ENCODE measurements around the gene ACYP1. TPM values are rescaled to one million over a fixed set of nuclear protein-coding genes. Genes with fewer than 3 reads are reported as not detected.

ACYP1 gene
- total RNA-seq, 3 donors from 2014 or later (not counting 1 experiment from before 2014, with no cell fraction given), result 13.3 to 17.4 (median 14.9) TPM

DNA sequence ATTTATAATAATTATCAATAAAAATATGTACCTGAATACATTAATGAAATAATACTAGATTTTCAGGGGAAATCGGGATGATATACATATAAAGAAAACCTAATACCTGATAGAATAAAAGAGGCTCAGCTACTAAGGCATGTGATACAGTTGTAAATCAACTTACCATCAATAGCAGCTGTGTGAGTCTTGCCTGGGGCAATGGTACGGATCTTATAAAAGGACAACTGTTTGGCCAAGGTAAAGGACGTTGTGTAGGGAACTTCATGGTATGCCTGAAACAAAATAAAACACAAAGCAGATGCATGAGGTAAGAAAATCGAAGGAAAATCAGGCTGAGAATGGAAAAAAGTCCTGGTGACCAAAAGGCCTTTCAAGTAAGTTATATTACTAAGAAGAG lies 37.7 kb upstream of the ACYP1 start:
- Histone ChIP-seq H3K27me3 (ENCODE audit: control insufficient read depth, insufficient read depth, low read length) (no peaks in the 10 kb centered on the region), H3K9me3 (ENCODE audit: control insufficient read depth, insufficient read depth, low read length) (no peaks in the 10 kb centered on the region), H3K27ac (ENCODE audit: low read length) (no peak overlapping the region), H3K36me3 (ENCODE audit: control insufficient read depth, insufficient read depth, low read length) (peaks cover 72% of the 10 kb centered on the region), H3K4me1 (ENCODE audit: control insufficient read depth, insufficient read depth, low read length) (no peaks in the 10 kb centered on the region), H3K4me3 (ENCODE audit: low read length) (no peak overlapping the region)
- Mint-ChIP-seq H3K4me1 (no peaks in the 10 kb centered on the region), H3K4me3 (no peak overlapping the region), H3K27ac (no peak overlapping the region), H3K27me3 (ENCODE audit: low read depth in 2 of 2) (no peaks in the 10 kb centered on the region), H3K36me3 (peaks cover 17% of the 10 kb centered on the region), H3K9me3 (no peaks in the 10 kb centered on the region)
- WGBS (ENCODE audit: insufficient coverage), result 94% methylated on average over 3 of the region's 4 CpGs
- intact Hi-C loops (cut with micrococcal nuclease), result no loop called here
- ATAC-seq, result no peak
- TF ChIP-seq, protein P1, sequence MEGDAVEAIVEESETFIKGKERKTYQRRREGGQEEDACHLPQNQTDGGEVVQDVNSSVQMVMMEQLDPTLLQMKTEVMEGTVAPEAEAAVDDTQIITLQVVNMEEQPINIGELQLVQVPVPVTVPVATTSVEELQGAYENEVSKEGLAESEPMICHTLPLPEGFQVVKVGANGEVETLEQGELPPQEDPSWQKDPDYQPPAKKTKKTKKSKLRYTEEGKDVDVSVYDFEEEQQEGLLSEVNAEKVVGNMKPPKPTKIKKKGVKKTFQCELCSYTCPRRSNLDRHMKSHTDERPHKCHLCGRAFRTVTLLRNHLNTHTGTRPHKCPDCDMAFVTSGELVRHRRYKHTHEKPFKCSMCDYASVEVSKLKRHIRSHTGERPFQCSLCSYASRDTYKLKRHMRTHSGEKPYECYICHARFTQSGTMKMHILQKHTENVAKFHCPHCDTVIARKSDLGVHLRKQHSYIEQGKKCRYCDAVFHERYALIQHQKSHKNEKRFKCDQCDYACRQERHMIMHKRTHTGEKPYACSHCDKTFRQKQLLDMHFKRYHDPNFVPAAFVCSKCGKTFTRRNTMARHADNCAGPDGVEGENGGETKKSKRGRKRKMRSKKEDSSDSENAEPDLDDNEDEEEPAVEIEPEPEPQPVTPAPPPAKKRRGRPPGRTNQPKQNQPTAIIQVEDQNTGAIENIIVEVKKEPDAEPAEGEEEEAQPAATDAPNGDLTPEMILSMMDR (IDR thresholded peaks at IDR 0.05), result no peak
- DNase-seq, result no peak

DNA sequence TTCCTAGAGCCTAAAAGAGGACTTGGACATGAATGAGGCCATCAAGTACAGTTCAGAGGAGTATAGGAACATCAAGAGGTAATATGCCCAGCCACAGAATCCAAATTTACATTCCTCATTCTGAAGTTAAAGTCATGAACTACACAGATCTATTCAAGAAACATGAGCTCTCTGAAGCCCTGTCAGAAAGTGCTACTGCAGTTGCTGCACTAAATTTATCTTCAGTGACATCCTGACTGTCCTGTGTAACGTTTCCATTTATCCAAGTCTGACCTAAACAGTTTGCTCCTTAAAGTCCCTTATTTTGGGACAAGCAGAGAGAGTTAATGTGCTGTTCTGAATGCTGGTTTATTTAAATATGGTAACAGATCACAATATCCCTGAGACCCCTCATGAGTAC lies 34.9 kb upstream of the ACYP1 start:
- Histone ChIP-seq H3K27me3 (ENCODE audit: control insufficient read depth, insufficient read depth, low read length) (no peaks in the 10 kb centered on the region), H3K9me3 (ENCODE audit: control insufficient read depth, insufficient read depth, low read length) (no peaks in the 10 kb centered on the region), H3K36me3 (ENCODE audit: control insufficient read depth, insufficient read depth, low read length) (peaks cover 78% of the 10 kb centered on the region), H3K4me3 (ENCODE audit: low read length) (no peak overlapping the region), H3K27ac (ENCODE audit: low read length) (no peak overlapping the region), H3K4me1 (ENCODE audit: control insufficient read depth, insufficient read depth, low read length) (no peaks in the 10 kb centered on the region)
- WGBS (ENCODE audit: insufficient coverage), result 100% methylated on average over 1 of the region's 1 CpG
- H3K36me3 Mint-ChIP-seq, result peaks cover 21% of the 10 kb centered on the region
- no peaks in the 10 kb centered on the region for H3K27me3 Mint-ChIP-seq (ENCODE audit: low read depth in 2 of 2)
- H3K4me3 Mint-ChIP-seq, result no peak overlapping the region
- intact Hi-C loops (cut with micrococcal nuclease), result no loop called here
- DNase-seq, result no peak
- no peaks in the 10 kb centered on the region for H3K9me3 Mint-ChIP-seq
- H3K27ac Mint-ChIP-seq, result peak overlapping the region in 1 of 2 donors; percentile 8
- ATAC-seq, result no peak
- TF ChIP-seq, protein P1 (IDR thresholded peaks at IDR 0.05), result no peak
- H3K4me1 Mint-ChIP-seq, result no peaks in the 10 kb centered on the region

DNA sequence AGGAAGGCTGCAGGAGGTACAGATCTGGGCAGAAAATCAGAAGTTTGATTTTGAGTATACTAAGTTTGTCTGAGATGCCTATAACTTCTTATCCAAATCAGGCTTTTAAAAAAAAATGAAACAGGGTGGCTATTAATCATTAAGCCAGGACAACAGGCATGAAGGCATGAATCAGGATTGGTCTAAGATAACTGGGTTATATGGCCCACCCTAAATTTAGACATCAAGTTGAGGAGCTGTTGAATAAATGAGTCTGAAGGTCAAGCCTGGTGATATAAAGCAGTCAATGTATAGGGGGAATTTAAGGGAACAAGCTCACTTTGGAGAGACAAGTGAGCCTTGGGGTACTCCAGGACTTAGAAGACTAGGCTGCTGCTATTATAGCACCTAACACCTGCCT lies 34.4 kb upstream of the ACYP1 start:
- H3K36me3 Mint-ChIP-seq, result peaks cover 21% of the 10 kb centered on the region
- Histone ChIP-seq H3K4me1 (ENCODE audit: control insufficient read depth, insufficient read depth, low read length) (no peaks in the 10 kb centered on the region), H3K4me3 (ENCODE audit: low read length) (no peak overlapping the region), H3K36me3 (ENCODE audit: control insufficient read depth, insufficient read depth, low read length) (peaks cover 75% of the 10 kb centered on the region), H3K9me3 (ENCODE audit: control insufficient read depth, insufficient read depth, low read length) (no peaks in the 10 kb centered on the region), H3K27ac (ENCODE audit: low read length) (no peak overlapping the region), H3K27me3 (ENCODE audit: control insufficient read depth, insufficient read depth, low read length) (no peaks in the 10 kb centered on the region)
- no peaks in the 10 kb centered on the region for H3K4me1 Mint-ChIP-seq
- TF ChIP-seq, protein P1 (IDR thresholded peaks at IDR 0.05), result no peak
- H3K27ac Mint-ChIP-seq, result peak overlapping the region in 1 of 2 donors; percentile 1
- H3K4me3 Mint-ChIP-seq, result no peak overlapping the region
- no peaks in the 10 kb centered on the region for H3K27me3 Mint-ChIP-seq (ENCODE audit: low read depth in 2 of 2)
- ATAC-seq, result no peak
- DNase-seq, result no peak
- no peaks in the 10 kb centered on the region for H3K9me3 Mint-ChIP-seq
- intact Hi-C loops (cut with micrococcal nuclease), result no loop called here

DNA sequence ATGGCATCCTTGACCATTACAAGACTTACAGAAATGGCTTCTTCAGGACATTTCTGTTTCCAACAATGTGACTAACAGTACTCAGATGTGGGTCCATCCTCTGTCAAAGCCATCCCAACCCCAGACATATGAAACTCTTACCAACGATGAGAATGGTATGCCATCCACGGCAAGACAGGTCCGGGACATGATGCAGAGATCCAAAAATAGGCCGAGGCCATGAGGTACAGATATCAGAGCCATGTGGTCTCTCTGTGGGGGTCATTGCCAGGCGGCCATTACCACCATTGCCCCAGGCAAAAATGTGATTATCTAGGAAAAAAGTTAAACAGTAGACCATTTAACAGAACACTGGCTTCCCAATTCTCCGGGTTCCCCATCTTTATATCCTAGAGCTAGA lies 33.1 kb upstream of the ACYP1 start:
- Mint-ChIP-seq H3K27ac (no peak overlapping the region), H3K36me3 (peaks cover 16% of the 10 kb centered on the region), H3K9me3 (no peaks in the 10 kb centered on the region), H3K4me1 (no peaks in the 10 kb centered on the region), H3K27me3 (ENCODE audit: low read depth in 2 of 2) (no peaks in the 10 kb centered on the region), H3K4me3 (no peak overlapping the region)
- no peak for ATAC-seq
- Histone ChIP-seq H3K4me3 (ENCODE audit: low read length) (no peak overlapping the region), H3K36me3 (ENCODE audit: control insufficient read depth, insufficient read depth, low read length) (peaks cover 75% of the 10 kb centered on the region), H3K27ac (ENCODE audit: low read length) (no peak overlapping the region), H3K4me1 (ENCODE audit: control insufficient read depth, insufficient read depth, low read length) (no peaks in the 10 kb centered on the region), H3K9me3 (ENCODE audit: control insufficient read depth, insufficient read depth, low read length) (no peaks in the 10 kb centered on the region), H3K27me3 (ENCODE audit: control insufficient read depth, insufficient read depth, low read length) (no peaks in the 10 kb centered on the region)
- WGBS (ENCODE audit: insufficient coverage), result over 99% methylated on average over 6 of the region's 6 CpGs
- no peak for DNase-seq
- TF ChIP-seq, protein P1 (IDR thresholded peaks at IDR 0.05), result no peak
- intact Hi-C loops (cut with micrococcal nuclease), result no loop called here

Data from natural killer cell (primary cell).